SH-SY5Y (cell line): ENCODE measurements around the gene TRIO.

Experiments used
- GATA2 ChIP-seq: IDR thresholded peaks from 2 replicates; pipeline ENCODE4 v1.6.1; 2011; ENCODE audit warnings: mild to moderate bottlenecking, low read depth, low read length
- GATA3 ChIP-seq: IDR thresholded peaks from 2 replicates; pipeline ENCODE4 v1.6.1; 2011; ENCODE audit warnings: low read depth, mild to moderate bottlenecking, low read length, moderate library complexity

GRCh38 chr5:14171046-14171445, 27.9 kb downstream of the TRIO start:
- no peak for TF ChIP-seq GATA2
- no peak for TF ChIP-seq GATA3
